Measurements from ENCODE around the gene AIFM1. TPM values are rescaled to one million over a fixed set of nuclear protein-coding genes. Genes with fewer than 3 reads are reported as not detected.

Gene AIFM1
- polyA plus RNA-seq, 1 experiment, result 39.3 TPM

DNA sequence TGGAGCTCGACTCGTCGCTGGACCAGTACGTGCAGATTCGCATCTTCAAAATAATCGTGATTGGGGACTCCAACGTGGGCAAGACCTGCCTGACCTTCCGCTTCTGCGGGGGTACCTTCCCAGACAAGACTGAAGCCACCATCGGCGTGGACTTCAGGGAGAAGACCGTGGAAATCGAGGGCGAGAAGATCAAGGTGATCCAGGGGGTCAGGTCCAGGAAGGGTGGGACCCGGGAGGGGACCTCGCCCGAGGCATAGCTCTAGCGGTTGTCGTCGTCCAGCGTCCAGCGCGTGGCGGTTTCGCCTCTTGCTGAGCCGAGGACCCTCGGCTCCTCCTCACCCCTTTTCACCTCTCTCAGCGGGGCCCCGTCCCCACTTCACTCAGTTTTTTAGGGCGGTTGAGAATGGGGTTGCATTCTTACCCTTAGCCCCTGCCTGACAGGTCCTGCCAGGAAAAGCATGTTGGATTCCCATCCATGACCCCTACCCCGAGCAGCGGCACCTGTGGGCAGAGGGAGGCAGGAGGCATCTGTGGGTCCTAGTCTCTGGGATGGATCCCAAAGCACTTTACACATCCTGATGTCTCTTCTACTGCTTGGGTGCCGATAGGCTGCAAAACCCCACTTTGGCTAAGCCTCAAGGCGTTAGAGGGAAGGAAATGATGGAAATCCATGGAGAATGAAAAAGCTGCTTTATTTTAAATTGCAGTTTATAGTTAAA is 6.6 kb upstream of the AIFM1 start:
- POLR2A ChIA-PET, result no interaction called here
- CTCF ChIA-PET, result no interaction called here
- TF ChIP-seq, protein P1, sequence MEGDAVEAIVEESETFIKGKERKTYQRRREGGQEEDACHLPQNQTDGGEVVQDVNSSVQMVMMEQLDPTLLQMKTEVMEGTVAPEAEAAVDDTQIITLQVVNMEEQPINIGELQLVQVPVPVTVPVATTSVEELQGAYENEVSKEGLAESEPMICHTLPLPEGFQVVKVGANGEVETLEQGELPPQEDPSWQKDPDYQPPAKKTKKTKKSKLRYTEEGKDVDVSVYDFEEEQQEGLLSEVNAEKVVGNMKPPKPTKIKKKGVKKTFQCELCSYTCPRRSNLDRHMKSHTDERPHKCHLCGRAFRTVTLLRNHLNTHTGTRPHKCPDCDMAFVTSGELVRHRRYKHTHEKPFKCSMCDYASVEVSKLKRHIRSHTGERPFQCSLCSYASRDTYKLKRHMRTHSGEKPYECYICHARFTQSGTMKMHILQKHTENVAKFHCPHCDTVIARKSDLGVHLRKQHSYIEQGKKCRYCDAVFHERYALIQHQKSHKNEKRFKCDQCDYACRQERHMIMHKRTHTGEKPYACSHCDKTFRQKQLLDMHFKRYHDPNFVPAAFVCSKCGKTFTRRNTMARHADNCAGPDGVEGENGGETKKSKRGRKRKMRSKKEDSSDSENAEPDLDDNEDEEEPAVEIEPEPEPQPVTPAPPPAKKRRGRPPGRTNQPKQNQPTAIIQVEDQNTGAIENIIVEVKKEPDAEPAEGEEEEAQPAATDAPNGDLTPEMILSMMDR (IDR thresholded peaks at IDR 0.05; ENCODE audit: low read depth, low read length), result no peak
- no peak for DNase-seq (ENCODE audit: low read depth, low spot score)
- Histone ChIP-seq H3K27me3 (ENCODE audit: control insufficient read depth, insufficient read depth, low read length) (no peaks in the 10 kb centered on the region), H3K9me3 (ENCODE audit: control insufficient read depth, insufficient read depth, low read length) (no peaks in the 10 kb centered on the region), H3K4me3 (ENCODE audit: low read depth, low read length) (peak overlapping the region; percentile 56), H3K27ac (ENCODE audit: low read depth, low read length) (no peak overlapping the region)

DNA sequence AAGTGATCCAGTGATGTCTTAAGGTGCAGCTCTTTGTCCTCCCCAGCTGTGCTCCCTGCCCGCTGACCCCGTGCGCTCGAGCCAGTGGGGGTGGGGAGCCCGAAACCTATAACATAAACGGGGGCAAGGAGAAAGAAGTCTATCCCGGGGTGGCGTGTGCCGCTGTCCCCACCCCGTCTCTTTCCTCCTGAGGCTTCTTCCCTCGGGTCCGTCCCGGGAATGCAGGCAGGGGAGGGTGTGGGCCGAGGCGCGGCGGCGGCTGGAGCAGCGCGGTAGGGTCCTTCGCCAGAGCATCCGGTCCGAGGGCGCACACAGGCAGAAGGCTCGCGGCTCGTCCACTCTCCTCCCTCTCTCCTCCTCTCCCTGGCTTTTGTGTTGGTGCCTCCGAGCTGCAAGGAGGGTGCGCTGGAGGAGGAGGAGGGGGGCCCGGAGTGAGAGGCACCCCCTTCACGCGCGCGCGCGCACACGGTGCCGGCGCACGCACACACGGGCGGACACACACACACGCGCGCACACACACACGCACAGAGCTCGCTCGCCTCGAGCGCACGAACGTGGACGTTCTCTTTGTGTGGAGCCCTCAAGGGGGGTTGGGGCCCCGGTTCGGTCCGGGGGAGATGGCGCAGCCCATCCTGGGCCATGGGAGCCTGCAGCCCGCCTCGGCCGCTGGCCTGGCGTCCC is 5.9 kb upstream of the AIFM1 start, which contains the start of gene RAB33A:
RAB33A (plus strand) TSS at position 517 of the 681 bp plus-strand sequence; CDS start at position 618, 101 bp downstream.
- TF ChIP-seq, protein P1 (IDR thresholded peaks at IDR 0.05; ENCODE audit: low read depth, low read length), result no peak
- no peak for DNase-seq (ENCODE audit: low read depth, low spot score)
- H3K27ac ChIP-seq (ENCODE audit: low read depth, low read length), result no peak within 1 kb of the TSS
- no peaks in the 10 kb centered on the region for H3K9me3 ChIP-seq (ENCODE audit: control insufficient read depth, insufficient read depth, low read length)
- ChIA-PET POLR2A (interaction anchor here (1.1 kb wide), 1 partner anchor 53 kb away, joined by 3 read pairs; no protein-coding TSS in a partner anchor), CTCF (no interaction called here)
- H3K4me3 ChIP-seq (ENCODE audit: low read depth, low read length), result peak within 1 kb of the TSS; percentile 56
- H3K27me3 ChIP-seq (ENCODE audit: control insufficient read depth, insufficient read depth, low read length), result no peaks in the 10 kb centered on the region

DNA sequence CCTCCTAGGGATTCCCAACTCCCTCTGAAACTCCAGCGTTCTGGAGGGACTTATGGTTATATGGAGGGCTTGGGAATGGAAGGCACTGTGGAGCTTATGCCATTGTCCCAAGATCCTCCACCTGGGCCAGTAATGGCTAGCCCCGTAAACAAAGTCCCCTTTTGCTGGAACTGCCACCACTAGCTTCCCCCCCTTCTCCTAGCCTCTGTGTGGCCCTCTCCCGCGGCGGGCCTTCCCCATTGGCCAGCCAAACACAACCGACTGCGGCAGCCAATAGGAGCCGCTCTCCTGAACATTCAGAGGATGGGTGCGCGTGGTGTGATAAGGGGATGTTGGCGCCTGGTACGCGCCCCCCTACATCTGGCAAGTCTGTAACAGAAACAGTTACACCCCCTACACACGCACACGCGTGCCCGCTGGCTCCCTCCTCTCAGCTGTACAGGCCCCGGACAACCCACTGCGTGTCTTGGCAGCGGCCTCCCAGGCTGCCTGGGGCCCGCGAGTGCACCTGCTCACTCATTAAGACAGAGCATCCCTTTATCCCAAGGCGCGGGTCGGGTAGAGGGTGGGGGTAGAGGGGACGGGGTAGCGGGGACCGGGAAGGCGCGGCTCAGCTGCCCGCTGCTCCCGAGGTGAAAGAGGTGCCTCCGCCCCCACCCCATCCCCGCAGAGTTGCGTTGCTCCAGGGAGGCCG is 5.3 kb upstream of the AIFM1 start:
- POLR2A ChIA-PET, result interaction anchor here (1.1 kb wide), 1 partner anchor 52 kb away, joined by 3 read pairs; no protein-coding TSS in a partner anchor
- H3K9me3 ChIP-seq (ENCODE audit: control insufficient read depth, insufficient read depth, low read length), result no peaks in the 10 kb centered on the region
- peak overlapping the region; percentile 56 for H3K4me3 ChIP-seq (ENCODE audit: low read depth, low read length)
- no peak overlapping the region for H3K27ac ChIP-seq (ENCODE audit: low read depth, low read length)
- CTCF ChIA-PET, result interaction anchor here (0.6 to 1.4 kb wide), 3 partner anchors 110 to 666 kb away, joined by 3 to 5 read pairs (median 4); no protein-coding TSS in a partner anchor
- no peaks in the 10 kb centered on the region for H3K27me3 ChIP-seq (ENCODE audit: control insufficient read depth, insufficient read depth, low read length)
- no peak for DNase-seq (ENCODE audit: low read depth, low spot score)
- TF ChIP-seq, protein P1 (IDR thresholded peaks at IDR 0.05; ENCODE audit: low read depth, low read length), result no peak

DNA sequence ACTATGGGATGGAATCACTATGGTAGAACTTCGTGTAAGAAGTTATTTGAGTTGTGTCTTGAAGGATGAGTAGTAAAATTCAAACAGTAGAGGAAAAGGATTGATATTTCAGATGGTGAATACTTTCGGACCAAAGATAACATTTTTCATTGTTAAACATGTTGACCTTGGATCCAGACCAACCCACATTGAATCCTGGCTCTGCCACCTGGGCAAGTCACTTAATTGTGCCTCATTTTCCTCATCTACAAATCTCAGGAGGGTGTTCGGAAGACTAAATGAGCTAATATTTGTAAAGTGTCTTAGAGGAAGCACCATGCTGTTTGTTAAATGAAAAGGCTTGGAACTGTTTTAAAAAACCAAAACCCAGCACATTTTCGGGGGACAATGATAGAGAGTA is 1.4 kb upstream of the AIFM1 start:
- DNase-seq (ENCODE audit: low read depth, low spot score), result no peak
- Histone ChIP-seq H3K27ac (ENCODE audit: low read depth, low read length) (no peak overlapping the region), H3K4me3 (ENCODE audit: low read depth, low read length) (peak overlapping the region; percentile 78), H3K27me3 (ENCODE audit: control insufficient read depth, insufficient read depth, low read length) (no peaks in the 10 kb centered on the region), H3K9me3 (ENCODE audit: control insufficient read depth, insufficient read depth, low read length) (no peaks in the 10 kb centered on the region)
- TF ChIP-seq, protein P1 (IDR thresholded peaks at IDR 0.05; ENCODE audit: low read depth, low read length), result no peak
- ChIA-PET CTCF (no interaction called here), POLR2A (no interaction called here)

- H3K4me3 ChIP-seq (ENCODE audit: low read depth, low read length), result peak overlapping the region; percentile 78
- CTCF ChIA-PET, result no interaction called here
- TF ChIP-seq, protein P1 (IDR thresholded peaks at IDR 0.05; ENCODE audit: low read depth, low read length), result no peak
- H3K9me3 ChIP-seq (ENCODE audit: control insufficient read depth, insufficient read depth, low read length), result no peaks in the 10 kb centered on the region
- peak overlapping the region; percentile 82 for H3K27ac ChIP-seq (ENCODE audit: low read depth, low read length)
- H3K27me3 ChIP-seq (ENCODE audit: control insufficient read depth, insufficient read depth, low read length), result no peaks in the 10 kb centered on the region
- no peak for DNase-seq (ENCODE audit: low read depth, low spot score)
- POLR2A ChIA-PET, result no interaction called here
Observed at GRCh38 chrX:130166503-130166777, 799 bp upstream of the AIFM1 start.

Data from AG04450 (cell line).